SK-N-SH treated with all-trans-retinoic acid at 6 μM for 48 hours (cell line): Measurements from ENCODE around the gene AQP3.

ENCODE experiments used
- ATAC-seq: fragments of 200-7000 bp; cut with Tn5 transposase; 3 replicates; pipeline ENCODE4 v1.9.1; 2020; ENCODE audit warnings: mild to moderate bottlenecking, moderate library complexity
- ARNTL ChIP-seq: fragments of 450-650 bp; formaldehyde crosslinking; IDR thresholded peaks from 2 replicates; pipeline ENCODE4 v1.5.0; 2020; ENCODE audit warnings: low read depth, mild to moderate bottlenecking, moderate library complexity, borderline replicate concordance
- BACH2 ChIP-seq: fragments of 250-450 bp; sonication (Bioruptor Pico); IDR thresholded peaks from 2 replicates; pipeline ENCODE4 v1.9.0; 2021; ENCODE audit warnings: mild to moderate bottlenecking, borderline replicate concordance
- CSDC2 ChIP-seq: fragments of 250-450 bp; sonication (Bioruptor Pico); IDR thresholded peaks from 2 replicates; pipeline ENCODE4 v1.5.0; 2020; ENCODE audit warnings: mild to moderate bottlenecking, moderate library complexity
- ESRRG ChIP-seq: fragments of 250-450 bp; sonication (Bioruptor Pico); IDR thresholded peaks from 2 replicates; pipeline ENCODE4 v1.6.1; 2021; ENCODE audit warnings: mild to moderate bottlenecking
- GLIS3 ChIP-seq: fragments of 250-450 bp; sonication (Bioruptor Pico); IDR thresholded peaks from 2 replicates; pipeline ENCODE4 v1.5.0; 2020; ENCODE audit warnings: mild to moderate bottlenecking, moderate library complexity
- ISL1 ChIP-seq: fragments of 250-450 bp; sonication (Bioruptor Pico); IDR thresholded peaks from 2 replicates; pipeline ENCODE4 v2.1.2; 2022; ENCODE audit warnings: mild to moderate bottlenecking, moderate library complexity
- OSR1 ChIP-seq: fragments of 250-450 bp; sonication (Bioruptor Pico); IDR thresholded peaks from 2 replicates; pipeline ENCODE4 v1.8.0; 2022; ENCODE audit warnings: moderate library complexity, mild to moderate bottlenecking, inconsistent platforms
- PPARA ChIP-seq: fragments of 250-450 bp; sonication (Bioruptor Pico); IDR thresholded peaks from 2 replicates; pipeline ENCODE4 v1.5.0; 2020; ENCODE audit warnings: mild to moderate bottlenecking, borderline replicate concordance
- RARB ChIP-seq: fragments of 250-450 bp; sonication (Bioruptor Pico); IDR thresholded peaks from 2 replicates; pipeline ENCODE4 v1.8.0; 2021; ENCODE audit warnings: mild to moderate bottlenecking, moderate library complexity
- SNAI2 ChIP-seq: fragments of 250-450 bp; sonication (Bioruptor Pico); IDR thresholded peaks from 2 replicates; pipeline ENCODE4 v1.5.0; 2020; ENCODE audit warnings: mild to moderate bottlenecking, moderate library complexity
- TCF4 ChIP-seq: fragments of 250-450 bp; sonication (Bioruptor Pico); IDR thresholded peaks from 2 replicates; pipeline ENCODE4 v1.8.0; 2021; ENCODE audit warnings: mild to moderate bottlenecking, moderate library complexity, borderline replicate concordance
- TOX ChIP-seq: fragments of 250-450 bp; sonication (Bioruptor Pico); IDR thresholded peaks from 2 replicates; pipeline ENCODE4 v1.8.0; 2021; ENCODE audit warnings: mild to moderate bottlenecking, moderate library complexity, borderline replicate concordance
- ZC3H10 ChIP-seq: fragments of 250-450 bp; sonication (Bioruptor Pico); IDR thresholded peaks from 2 replicates; pipeline ENCODE4 v1.5.1; 2021; ENCODE audit warnings: mild to moderate bottlenecking, moderate library complexity
- ZFP3 ChIP-seq: fragments of 250-450 bp; sonication (Bioruptor Pico); IDR thresholded peaks from 2 replicates; pipeline ENCODE4 v1.5.0; 2020; ENCODE audit warnings: mild to moderate bottlenecking, moderate library complexity
- ZFP30 ChIP-seq: fragments of 450-650 bp; formaldehyde crosslinking; IDR thresholded peaks from 2 replicates; pipeline ENCODE4 v1.5.0; 2022; ENCODE audit warnings: mild to moderate bottlenecking, moderate library complexity
- ZNF70 ChIP-seq: fragments of 450-650 bp; formaldehyde crosslinking; IDR thresholded peaks from 2 replicates; pipeline ENCODE4 v1.5.0; 2020; ENCODE audit warnings: mild to moderate bottlenecking, moderate library complexity
- ZNF8 ChIP-seq: fragments of 450-650 bp; formaldehyde crosslinking; IDR thresholded peaks from 2 replicates; pipeline ENCODE4 v1.5.0; 2020; ENCODE audit warnings: mild to moderate bottlenecking, moderate library complexity
- TF ChIP-seq, protein P1 (sequence below): fragments of 250-450 bp; sonication (Bioruptor Pico); IDR thresholded peaks from 2 replicates; pipeline ENCODE4 v1.5.0; 2020; ENCODE audit warnings: mild to moderate bottlenecking, moderate library complexity
- TF ChIP-seq, protein P2 (sequence below): fragments of 250-450 bp; sonication (Bioruptor Pico); IDR thresholded peaks from 2 replicates; pipeline ENCODE4 v1.8.0; 2021; ENCODE audit warnings: low read depth, mild to moderate bottlenecking, moderate library complexity, borderline replicate concordance
- TF ChIP-seq, protein P3 (sequence below): fragments of 250-450 bp; sonication (Bioruptor Pico); IDR thresholded peaks from 2 replicates; pipeline ENCODE4 v1.5.1; 2021; ENCODE audit warnings: mild to moderate bottlenecking, moderate library complexity
- TF ChIP-seq, protein P4 (sequence below): fragments of 250-450 bp; sonication (Bioruptor Pico); IDR thresholded peaks from 2 replicates; pipeline ENCODE4 v1.8.0; 2020; ENCODE audit warnings: mild to moderate bottlenecking, moderate library complexity, borderline replicate concordance

Gene AQP3

DNA sequence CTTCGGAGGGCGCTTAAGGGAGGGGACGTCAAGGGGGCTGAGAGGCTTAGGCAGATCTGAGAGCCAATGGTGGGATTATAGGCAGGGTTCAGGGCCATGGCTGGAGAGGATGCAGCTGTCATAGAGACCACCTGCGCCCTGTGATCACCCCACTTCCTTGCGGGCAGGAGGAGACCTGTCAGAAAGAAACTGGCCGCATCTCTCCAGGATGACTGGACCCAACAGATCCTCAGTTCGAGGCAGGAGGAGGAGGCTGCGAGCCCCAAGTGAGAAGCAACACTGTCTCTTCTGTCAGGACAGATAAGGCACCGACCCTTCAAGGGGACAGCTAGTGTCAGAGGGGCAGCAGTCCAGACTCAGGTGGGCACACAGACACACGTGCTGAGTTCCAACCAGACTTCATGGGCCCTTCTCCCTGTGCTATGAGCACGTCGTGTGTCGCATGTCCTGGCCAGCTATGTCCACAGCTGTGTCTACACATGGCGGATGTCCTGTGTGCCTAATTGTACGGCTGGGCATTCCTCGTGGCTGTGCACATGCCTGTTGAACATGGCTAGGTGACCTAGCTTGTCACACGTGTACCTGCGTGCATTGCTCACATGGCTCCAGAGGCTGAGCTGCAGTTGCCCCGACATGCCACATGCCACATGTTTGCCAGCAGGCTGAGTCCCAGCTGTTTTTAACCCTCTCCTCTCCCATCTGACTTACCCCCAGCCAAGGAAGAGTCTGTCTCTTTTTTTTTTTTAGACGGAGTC, 583 bp upstream of the AQP3 start:
- ATAC-seq = peak; percentile 8; the same call in 2 of the 3 replicates
- TF ChIP-seq ESRRG (CRISPR knock-in tag) (no peak), ZC3H10 (no peak), GLIS3 (no peak), ZFP3 (CRISPR knock-in tag) (no peak), ZFP30 (CRISPR knock-in tag) (no peak), SNAI2 (CRISPR knock-in tag) (no peak), TCF4 (CRISPR knock-in tag) (no peak), OSR1 (CRISPR knock-in tag) (no peak), RARB (CRISPR knock-in tag) (no peak), ARNTL (CRISPR knock-in tag) (no peak), ZNF8 (CRISPR knock-in tag) (no peak), CSDC2 (CRISPR knock-in tag) (no peak), ISL1 (CRISPR knock-in tag) (no peak), PPARA (CRISPR knock-in tag) (no peak), TOX (CRISPR knock-in tag) (no peak)
- TF ChIP-seq, protein P1, sequence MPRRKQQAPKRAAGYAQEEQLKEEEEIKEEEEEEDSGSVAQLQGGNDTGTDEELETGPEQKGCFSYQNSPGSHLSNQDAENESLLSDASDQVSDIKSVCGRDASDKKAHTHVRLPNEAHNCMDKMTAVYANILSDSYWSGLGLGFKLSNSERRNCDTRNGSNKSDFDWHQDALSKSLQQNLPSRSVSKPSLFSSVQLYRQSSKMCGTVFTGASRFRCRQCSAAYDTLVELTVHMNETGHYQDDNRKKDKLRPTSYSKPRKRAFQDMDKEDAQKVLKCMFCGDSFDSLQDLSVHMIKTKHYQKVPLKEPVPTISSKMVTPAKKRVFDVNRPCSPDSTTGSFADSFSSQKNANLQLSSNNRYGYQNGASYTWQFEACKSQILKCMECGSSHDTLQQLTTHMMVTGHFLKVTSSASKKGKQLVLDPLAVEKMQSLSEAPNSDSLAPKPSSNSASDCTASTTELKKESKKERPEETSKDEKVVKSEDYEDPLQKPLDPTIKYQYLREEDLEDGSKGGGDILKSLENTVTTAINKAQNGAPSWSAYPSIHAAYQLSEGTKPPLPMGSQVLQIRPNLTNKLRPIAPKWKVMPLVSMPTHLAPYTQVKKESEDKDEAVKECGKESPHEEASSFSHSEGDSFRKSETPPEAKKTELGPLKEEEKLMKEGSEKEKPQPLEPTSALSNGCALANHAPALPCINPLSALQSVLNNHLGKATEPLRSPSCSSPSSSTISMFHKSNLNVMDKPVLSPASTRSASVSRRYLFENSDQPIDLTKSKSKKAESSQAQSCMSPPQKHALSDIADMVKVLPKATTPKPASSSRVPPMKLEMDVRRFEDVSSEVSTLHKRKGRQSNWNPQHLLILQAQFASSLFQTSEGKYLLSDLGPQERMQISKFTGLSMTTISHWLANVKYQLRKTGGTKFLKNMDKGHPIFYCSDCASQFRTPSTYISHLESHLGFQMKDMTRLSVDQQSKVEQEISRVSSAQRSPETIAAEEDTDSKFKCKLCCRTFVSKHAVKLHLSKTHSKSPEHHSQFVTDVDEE = no peak
- TF ChIP-seq, protein P2, sequence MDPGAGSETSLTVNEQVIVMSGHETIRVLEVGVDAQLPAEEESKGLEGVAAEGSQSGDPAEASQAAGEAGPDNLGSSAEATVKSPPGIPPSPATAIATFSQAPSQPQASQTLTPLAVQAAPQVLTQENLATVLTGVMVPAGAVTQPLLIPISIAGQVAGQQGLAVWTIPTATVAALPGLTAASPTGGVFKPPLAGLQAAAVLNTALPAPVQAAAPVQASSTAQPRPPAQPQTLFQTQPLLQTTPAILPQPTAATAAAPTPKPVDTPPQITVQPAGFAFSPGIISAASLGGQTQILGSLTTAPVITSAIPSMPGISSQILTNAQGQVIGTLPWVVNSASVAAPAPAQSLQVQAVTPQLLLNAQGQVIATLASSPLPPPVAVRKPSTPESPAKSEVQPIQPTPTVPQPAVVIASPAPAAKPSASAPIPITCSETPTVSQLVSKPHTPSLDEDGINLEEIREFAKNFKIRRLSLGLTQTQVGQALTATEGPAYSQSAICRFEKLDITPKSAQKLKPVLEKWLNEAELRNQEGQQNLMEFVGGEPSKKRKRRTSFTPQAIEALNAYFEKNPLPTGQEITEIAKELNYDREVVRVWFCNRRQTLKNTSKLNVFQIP (CRISPR knock-in tag) = no peak
- TF ChIP-seq, protein P3, sequence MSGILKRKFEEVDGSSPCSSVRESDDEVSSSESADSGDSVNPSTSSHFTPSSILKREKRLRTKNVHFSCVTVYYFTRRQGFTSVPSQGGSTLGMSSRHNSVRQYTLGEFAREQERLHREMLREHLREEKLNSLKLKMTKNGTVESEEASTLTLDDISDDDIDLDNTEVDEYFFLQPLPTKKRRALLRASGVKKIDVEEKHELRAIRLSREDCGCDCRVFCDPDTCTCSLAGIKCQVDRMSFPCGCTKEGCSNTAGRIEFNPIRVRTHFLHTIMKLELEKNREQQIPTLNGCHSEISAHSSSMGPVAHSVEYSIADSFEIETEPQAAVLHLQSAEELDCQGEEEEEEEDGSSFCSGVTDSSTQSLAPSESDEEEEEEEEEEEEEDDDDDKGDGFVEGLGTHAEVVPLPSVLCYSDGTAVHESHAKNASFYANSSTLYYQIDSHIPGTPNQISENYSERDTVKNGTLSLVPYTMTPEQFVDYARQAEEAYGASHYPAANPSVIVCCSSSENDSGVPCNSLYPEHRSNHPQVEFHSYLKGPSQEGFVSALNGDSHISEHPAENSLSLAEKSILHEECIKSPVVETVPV (CRISPR knock-in tag) = no peak
- TF ChIP-seq, all 23 proteins: peak for 0

DNA sequence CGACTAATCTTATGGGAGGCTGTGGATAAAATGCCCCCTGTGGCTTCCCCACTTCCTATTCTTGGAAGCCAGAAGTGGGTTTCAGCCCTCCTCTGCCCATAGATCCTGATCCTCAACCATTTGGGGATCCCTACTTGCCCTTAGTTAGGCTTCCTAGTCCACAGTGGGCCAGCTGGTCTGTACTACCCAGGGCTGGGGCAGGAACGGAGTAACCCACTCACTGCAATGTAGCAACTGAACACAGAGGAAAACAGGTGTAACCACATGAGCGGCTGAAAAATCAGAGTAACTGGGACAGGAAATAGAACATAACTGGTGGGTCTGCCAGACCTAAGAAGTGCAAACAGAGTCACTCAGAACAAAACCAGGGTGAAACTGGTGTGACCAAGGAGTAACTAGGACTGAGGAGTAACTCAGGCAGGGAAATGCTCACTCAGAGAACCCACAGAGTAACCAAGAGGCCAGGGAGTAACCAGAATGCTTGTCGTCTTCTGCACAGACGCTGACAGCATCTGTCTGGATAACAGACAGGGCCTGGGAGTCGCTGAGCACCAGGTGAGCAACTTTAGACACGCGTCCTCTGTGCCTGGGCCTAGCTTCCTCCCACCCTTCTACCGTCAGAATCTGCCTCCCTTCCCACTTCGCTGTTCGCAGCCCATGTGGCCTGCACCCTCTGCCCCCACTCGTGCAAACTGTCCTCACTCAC, 1.0 kb downstream of the AQP3 start:
- ATAC-seq = peak; percentile 7
- TF ChIP-seq, protein P2 (CRISPR knock-in tag) = no peak
- TF ChIP-seq ZFP3 (CRISPR knock-in tag) (no peak), TCF4 (CRISPR knock-in tag) (no peak), GLIS3 (no peak), ZNF70 (no peak), TOX (CRISPR knock-in tag) (no peak), ZC3H10 (no peak), BACH2 (CRISPR knock-in tag) (no peak), OSR1 (CRISPR knock-in tag) (no peak), ISL1 (CRISPR knock-in tag) (no peak), ESRRG (CRISPR knock-in tag) (no peak), SNAI2 (CRISPR knock-in tag) (no peak), ZNF8 (CRISPR knock-in tag) (no peak), ZFP30 (CRISPR knock-in tag) (no peak)
- TF ChIP-seq, protein P3 (CRISPR knock-in tag) = no peak
- TF ChIP-seq, protein P4, sequence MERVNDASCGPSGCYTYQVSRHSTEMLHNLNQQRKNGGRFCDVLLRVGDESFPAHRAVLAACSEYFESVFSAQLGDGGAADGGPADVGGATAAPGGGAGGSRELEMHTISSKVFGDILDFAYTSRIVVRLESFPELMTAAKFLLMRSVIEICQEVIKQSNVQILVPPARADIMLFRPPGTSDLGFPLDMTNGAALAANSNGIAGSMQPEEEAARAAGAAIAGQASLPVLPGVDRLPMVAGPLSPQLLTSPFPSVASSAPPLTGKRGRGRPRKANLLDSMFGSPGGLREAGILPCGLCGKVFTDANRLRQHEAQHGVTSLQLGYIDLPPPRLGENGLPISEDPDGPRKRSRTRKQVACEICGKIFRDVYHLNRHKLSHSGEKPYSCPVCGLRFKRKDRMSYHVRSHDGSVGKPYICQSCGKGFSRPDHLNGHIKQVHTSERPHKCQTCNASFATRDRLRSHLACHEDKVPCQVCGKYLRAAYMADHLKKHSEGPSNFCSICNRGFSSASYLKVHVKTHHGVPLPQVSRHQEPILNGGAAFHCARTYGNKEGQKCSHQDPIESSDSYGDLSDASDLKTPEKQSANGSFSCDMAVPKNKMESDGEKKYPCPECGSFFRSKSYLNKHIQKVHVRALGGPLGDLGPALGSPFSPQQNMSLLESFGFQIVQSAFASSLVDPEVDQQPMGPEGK (CRISPR knock-in tag) = no peak
